HEK293 (cell line): Measurements from ENCODE around the gene ST3GAL5.

Experiments
- CTCF ChIA-PET: fragments of 350-600 bp; formaldehyde crosslinking; extraction: SDS; loops from one replicate; lab custom pipeline; 2021; ENCODE audit warnings: antibody characterized with exemption; lab: Yijun Ruan, JAX
- POLR2A ChIA-PET: fragments of 300-600 bp; formaldehyde crosslinking; extraction: SDS; loops from one replicate; lab custom pipeline; 2020; ENCODE audit warnings: antibody characterized with exemption, inconsistent platforms; lab: Yijun Ruan, JAX
- H3K27ac ChIP-seq: fragments of 200-500 bp; sonication (Bioruptor generic); 2 replicates; pipeline ENCODE4 v1.5.1; 2014; ENCODE audit warnings: low read depth, low read length, control low read depth, inconsistent platforms; ENCODE audit errors: extremely low read depth
- H3K36me3 ChIP-seq, 2 experiments: fragments of 200-500 bp in 1 of 2; sonication (Bioruptor generic) in 1 of 2; 1 replicate in 1 of 2; 2 replicates in 1 of 2; pipeline ENCODE4 v1.5.1; 2014 to 2017; ENCODE audit warnings: inconsistent platforms in 2 of 2, low read length in 2 of 2; ENCODE audit not compliant: control insufficient read depth in 2 of 2, insufficient read depth in 1 of 2
- H3K4me1 ChIP-seq: fragments of 200-500 bp; sonication (Bioruptor generic); 2 replicates; pipeline ENCODE4 v1.5.1; 2014; ENCODE audit warnings: mild to moderate bottlenecking, low read length, inconsistent platforms; ENCODE audit not compliant: control insufficient read depth, insufficient read depth
- H3K4me3 ChIP-seq: 2 replicates; pipeline ENCODE4 v1.5.1; 2011; ENCODE audit warnings: low read depth, mild to moderate bottlenecking, control low read depth, low read length, moderate library complexity
- H3K9me3 ChIP-seq: fragments of 200-500 bp; sonication (Bioruptor generic); 2 replicates; pipeline ENCODE4 v1.5.1; 2014; ENCODE audit warnings: low read depth, low read length, inconsistent platforms; ENCODE audit not compliant: control insufficient read depth, insufficient read depth
- AEBP2 ChIP-seq: fragments of 450-650 bp; formaldehyde crosslinking; IDR thresholded peaks from 2 replicates; pipeline ENCODE4 v1.5.1; 2016; ENCODE audit warnings: missing biosample characterization, missing genetic modification characterization, borderline replicate concordance
- HIC1 ChIP-seq: fragments of 450-650 bp; formaldehyde crosslinking; IDR thresholded peaks from 2 replicates; pipeline ENCODE4 v1.5.1; 2016; ENCODE audit warnings: missing biosample characterization, missing genetic modification characterization
- KLF7 ChIP-seq: fragments of 450-650 bp; formaldehyde crosslinking; IDR thresholded peaks from 2 replicates; pipeline ENCODE4 v1.5.1; 2016; ENCODE audit warnings: missing biosample characterization, missing genetic modification characterization, borderline replicate concordance
- SALL2 ChIP-seq: fragments of 450-650 bp; formaldehyde crosslinking; IDR thresholded peaks from 2 replicates; pipeline ENCODE4 v1.5.0; 2017; ENCODE audit warnings: missing biosample characterization, mild to moderate bottlenecking, missing genetic modification characterization, borderline replicate concordance
- SETDB1 ChIP-seq: IDR thresholded peaks from one replicate; pipeline ENCODE4 v1.6.1; 2017; ENCODE audit warnings: mild to moderate bottlenecking, low read length, moderate library complexity, mixed read lengths; ENCODE audit not compliant: insufficient read length
- SP7 ChIP-seq: fragments of 450-650 bp; formaldehyde crosslinking; IDR thresholded peaks from 2 replicates; pipeline ENCODE4 v1.5.1; 2016; ENCODE audit warnings: missing biosample characterization, missing genetic modification characterization
- WT1 ChIP-seq: fragments of 450-650 bp; formaldehyde crosslinking; IDR thresholded peaks from 2 replicates; pipeline ENCODE4 v1.5.1; 2016; ENCODE audit warnings: missing biosample characterization, missing genetic modification characterization
- YY1 ChIP-seq: fragments of 450-650 bp; formaldehyde crosslinking; IDR thresholded peaks from 2 replicates; pipeline ENCODE4 v1.5.1; 2018; ENCODE audit warnings: missing biosample characterization, missing genetic modification characterization
- YY2 ChIP-seq: fragments of 450-650 bp; formaldehyde crosslinking; IDR thresholded peaks from 2 replicates; pipeline ENCODE4 v1.5.1; 2016; ENCODE audit warnings: missing biosample characterization, missing genetic modification characterization
- ZBTB48 ChIP-seq: fragments of 450-650 bp; formaldehyde crosslinking; IDR thresholded peaks from 2 replicates; pipeline ENCODE4 v1.5.1; 2016; ENCODE audit warnings: missing biosample characterization, missing genetic modification characterization
- ZBTB7A ChIP-seq: fragments of 450-650 bp; formaldehyde crosslinking; IDR thresholded peaks from 2 replicates; pipeline ENCODE4 v1.5.1; 2016; ENCODE audit warnings: low read depth, missing biosample characterization, missing genetic modification characterization
- ZFHX2 ChIP-seq: fragments of 450-650 bp; formaldehyde crosslinking; conservative IDR thresholded peaks from 2 replicates; pipeline ENCODE4 v1.5.1; 2016; ENCODE audit warnings: missing biosample characterization, missing genetic modification characterization
- ZFP37 ChIP-seq: fragments of 450-650 bp; formaldehyde crosslinking; IDR thresholded peaks from 2 replicates; pipeline ENCODE4 v1.5.1; 2016; ENCODE audit warnings: missing biosample characterization, missing genetic modification characterization
- ZFP69B ChIP-seq: fragments of 450-650 bp; formaldehyde crosslinking; IDR thresholded peaks from 2 replicates; pipeline ENCODE4 v1.5.1; 2016; ENCODE audit warnings: missing biosample characterization, missing genetic modification characterization
- ZIC2 ChIP-seq: fragments of 450-650 bp; formaldehyde crosslinking; IDR thresholded peaks from 2 replicates; pipeline ENCODE4 v1.5.1; 2016; ENCODE audit warnings: missing biosample characterization, missing genetic modification characterization
- ZNF138 ChIP-seq: fragments of 450-650 bp; formaldehyde crosslinking; IDR thresholded peaks from 2 replicates; pipeline ENCODE4 v1.5.1; 2016; ENCODE audit warnings: missing biosample characterization, missing genetic modification characterization, borderline replicate concordance
- ZNF140 ChIP-seq: fragments of 450-650 bp; formaldehyde crosslinking; IDR thresholded peaks from 2 replicates; pipeline ENCODE4 v1.5.1; 2016; ENCODE audit warnings: missing biosample characterization, missing genetic modification characterization
- ZNF155 ChIP-seq: fragments of 450-650 bp; formaldehyde crosslinking; IDR thresholded peaks from 2 replicates; pipeline ENCODE4 v1.5.1; 2016; ENCODE audit warnings: missing biosample characterization, missing genetic modification characterization
- ZNF223 ChIP-seq: fragments of 450-650 bp; formaldehyde crosslinking; IDR thresholded peaks from 2 replicates; pipeline ENCODE4 v1.5.1; 2016; ENCODE audit warnings: missing biosample characterization, missing genetic modification characterization
- ZNF23 ChIP-seq: fragments of 450-650 bp; formaldehyde crosslinking; IDR thresholded peaks from 2 replicates; pipeline ENCODE4 v1.5.1; 2016; ENCODE audit warnings: missing biosample characterization, missing genetic modification characterization, borderline replicate concordance
- ZNF302 ChIP-seq: fragments of 450-650 bp; formaldehyde crosslinking; IDR thresholded peaks from 2 replicates; pipeline ENCODE4 v1.5.1; 2016; ENCODE audit warnings: missing biosample characterization, missing genetic modification characterization, low read depth
- ZNF404 ChIP-seq: fragments of 450-650 bp; formaldehyde crosslinking; IDR thresholded peaks from 2 replicates; pipeline ENCODE4 v1.5.1; 2017; ENCODE audit warnings: missing biosample characterization, missing genetic modification characterization
- ZNF558 ChIP-seq: fragments of 450-650 bp; formaldehyde crosslinking; IDR thresholded peaks from 2 replicates; pipeline ENCODE4 v1.5.1; 2016; ENCODE audit warnings: missing biosample characterization, missing genetic modification characterization
- ZNF621 ChIP-seq: fragments of 450-650 bp; formaldehyde crosslinking; IDR thresholded peaks from 2 replicates; pipeline ENCODE4 v1.5.1; 2017; ENCODE audit warnings: missing biosample characterization, missing genetic modification characterization
- ZNF629 ChIP-seq: fragments of 450-650 bp; formaldehyde crosslinking; IDR thresholded peaks from 2 replicates; pipeline ENCODE4 v1.5.1; 2017; ENCODE audit warnings: missing biosample characterization, missing genetic modification characterization
- ZNF654 ChIP-seq: fragments of 450-650 bp; formaldehyde crosslinking; IDR thresholded peaks from 2 replicates; pipeline ENCODE4 v1.5.1; 2016; ENCODE audit warnings: low read depth, missing biosample characterization, missing genetic modification characterization
- ZNF768 ChIP-seq: fragments of 450-650 bp; formaldehyde crosslinking; IDR thresholded peaks from 2 replicates; pipeline ENCODE4 v1.5.1; 2018; ENCODE audit warnings: missing biosample characterization, mild to moderate bottlenecking, missing genetic modification characterization
- ZNF792 ChIP-seq: fragments of 450-650 bp; formaldehyde crosslinking; IDR thresholded peaks from 2 replicates; pipeline ENCODE4 v1.5.1; 2016; ENCODE audit warnings: missing biosample characterization, missing genetic modification characterization

ST3GAL5 gene

GRCh38 chr2:85801871-85802270, 86.9 kb downstream of the ST3GAL5 start:
- H3K4me3 ChIP-seq = no peak overlapping the region
- no peaks in the 10 kb centered on the region for H3K36me3 ChIP-seq
- H3K9me3 ChIP-seq = no peaks in the 10 kb centered on the region
- POLR2A ChIA-PET = interaction anchor here (1.5 kb wide), 1 partner anchor 11 kb away, joined by 3 read pairs; no protein-coding TSS in a partner anchor
- TF ChIP-seq ZBTB48 (tag by site-specific recombination) = no peak
- TF ChIP-seq ZNF792 = no peak
- no peak for TF ChIP-seq SALL2 (tag by site-specific recombination)
- no peak for TF ChIP-seq SP7
- no peak for TF ChIP-seq WT1 (tag by site-specific recombination)
- no peak for TF ChIP-seq ZNF404
- no peak for TF ChIP-seq ZFP69B
- TF ChIP-seq ZFHX2 (tag by site-specific recombination) = no peak
- no peak for TF ChIP-seq SETDB1
- no peak overlapping the region for H3K27ac ChIP-seq
- no peaks in the 10 kb centered on the region for H3K4me1 ChIP-seq
- CTCF ChIA-PET = interaction anchor here (0.8 to 5.7 kb wide), 8 partner anchors 10 to 73 kb away, joined by 3 to 33 read pairs (median 4); no protein-coding TSS in a partner anchor

- POLR2A ChIA-PET = no interaction called here
- no peaks in the 10 kb centered on the region for H3K9me3 ChIP-seq
- H3K4me1 ChIP-seq = no peaks in the 10 kb centered on the region
- H3K27ac ChIP-seq = no peak overlapping the region
- H3K4me3 ChIP-seq = no peak overlapping the region
- CTCF ChIA-PET = interaction anchor here (0.6 to 5.7 kb wide), 6 partner anchors 20 to 111 kb away, joined by 3 to 33 read pairs (median 3); no protein-coding TSS in a partner anchor
- H3K36me3 ChIP-seq = no peaks in the 10 kb centered on the region
- TF ChIP-seq AEBP2 (tag by site-specific recombination) = no peak
- TF ChIP-seq ZIC2 (tag by site-specific recombination) = no peak
- TF ChIP-seq YY2 (tag by site-specific recombination) = no peak
- no peak for TF ChIP-seq ZFP37
- TF ChIP-seq ZNF654 (tag by site-specific recombination) = no peak
- no peak for TF ChIP-seq ZNF140 (tag by site-specific recombination)
- no peak for TF ChIP-seq ZNF223
- TF ChIP-seq ZNF621 (tag by site-specific recombination) = no peak
- TF ChIP-seq ZNF302 (tag by site-specific recombination) = no peak
- no peak for TF ChIP-seq ZNF155 (tag by site-specific recombination)
- TF ChIP-seq KLF7 (tag by site-specific recombination) = no peak
- TF ChIP-seq SP7 = no peak
- no peak for TF ChIP-seq ZNF768
- no peak for TF ChIP-seq HIC1 (tag by site-specific recombination)
- no peak for TF ChIP-seq ZNF629 (tag by site-specific recombination)
- no peak for TF ChIP-seq YY1 (tag by site-specific recombination)
- TF ChIP-seq ZNF558 (tag by site-specific recombination) = no peak
- TF ChIP-seq ZBTB7A (tag by site-specific recombination) = no peak
- no peak for TF ChIP-seq ZNF23
- TF ChIP-seq ZNF138 (tag by site-specific recombination) = no peak
Observed at GRCh38 chr2:85800586-85800985, 88.2 kb downstream of the ST3GAL5 start.
